IMR-90 (cell line): ENCODE measurements around the gene EDA. TPM values are rescaled to one million over a fixed set of nuclear protein-coding genes. Genes with fewer than 3 reads are reported as not detected.

Experiments
- ATAC-seq: fragments of 200-7000 bp; cut with Tn5 transposase; 2 replicates; pipeline ENCODE4 v1.9.1; 2020; ENCODE audit warnings: low read depth, mild to moderate bottlenecking, moderate library complexity
- BruUV-seq: library from RNA; stranded (reverse); fragments of 400-500 nt; replicated peaks from 2 replicates; lab custom pipeline; 2021; lab: Mats Ljungman, UMichigan
- CTCF ChIA-PET: fragments of 300-600 bp; formaldehyde crosslinking; extraction: SDS; loops from one replicate; lab custom pipeline; 2021; ENCODE audit warnings: antibody characterized with exemption; lab: Yijun Ruan, JAX
- POLR2A ChIA-PET: fragments of 300-600 bp; sonication (Branson Sonifier 250); formaldehyde crosslinking; loops from one replicate; lab custom pipeline; 2022; ENCODE audit warnings: antibody characterized with exemption; ENCODE audit not compliant: unreplicated experiment; lab: Charles Lee
- DNase-seq: peaks from one replicate; pipeline ENCODE4 v3.0.0; 2013
- H2AFZ ChIP-seq: replicated peaks from 2 replicates; pipeline ENCODE3; 2013; ENCODE audit warnings: low read length, mild to moderate bottlenecking; ENCODE audit not compliant: poor library complexity
- H2AK5ac ChIP-seq: 2 replicates; pipeline ENCODE4 v1.6.1; 2013; ENCODE audit warnings: low read depth, low read length, inconsistent platforms
- H2AK9ac ChIP-seq: replicated peaks from 2 replicates; pipeline ENCODE3; 2013; ENCODE audit warnings: mild to moderate bottlenecking, low read depth, low read length, moderate library complexity; ENCODE audit not compliant: poor library complexity
- H2BK120ac ChIP-seq: 2 replicates; pipeline ENCODE4 v1.6.1; 2013; ENCODE audit warnings: low read depth, low read length, inconsistent platforms
- H2BK15ac ChIP-seq: 3 replicates; pipeline ENCODE4 v1.6.1; 2013; ENCODE audit warnings: low read depth, low read length, inconsistent platforms
- H2BK20ac ChIP-seq: 2 replicates; pipeline ENCODE4 v1.6.1; 2013; ENCODE audit warnings: low read depth, mild to moderate bottlenecking, inconsistent platforms, low read length, moderate library complexity
- H2BK5ac ChIP-seq: 2 replicates; pipeline ENCODE4 v1.6.1; 2013; ENCODE audit warnings: mild to moderate bottlenecking, low read depth, low read length, inconsistent platforms; ENCODE audit not compliant: poor library complexity, severe bottlenecking
- H3K14ac ChIP-seq: replicated peaks from 2 replicates; pipeline ENCODE4 v1.6.1; 2013; ENCODE audit warnings: low read depth, low read length, inconsistent platforms
- H3K18ac ChIP-seq: 2 replicates; pipeline ENCODE4 v1.6.1; 2013; ENCODE audit warnings: low read depth, low read length, control low read depth
- H3K23ac ChIP-seq: 2 replicates; pipeline ENCODE4 v1.6.1; 2013; ENCODE audit warnings: low read depth, low read length, inconsistent platforms
- H3K27ac ChIP-seq: 2 replicates; pipeline ENCODE4 v1.5.1; 2013; ENCODE audit warnings: mild to moderate bottlenecking, control low read depth, low read length; ENCODE audit not compliant: insufficient read depth
- H3K27me3 ChIP-seq: 2 replicates; pipeline ENCODE4 v1.6.1; 2013; ENCODE audit warnings: low read length; ENCODE audit not compliant: control insufficient read depth, insufficient read depth
- H3K36me3 ChIP-seq: 2 replicates; pipeline ENCODE4 v1.6.1; 2013; ENCODE audit warnings: low read length, mixed read lengths; ENCODE audit not compliant: control insufficient read depth, insufficient read depth
- H3K4ac ChIP-seq: 2 replicates; pipeline ENCODE4 v1.6.1; 2013; ENCODE audit warnings: low read depth, low read length, inconsistent platforms
- H3K4me1 ChIP-seq: 2 replicates; pipeline ENCODE4 v1.6.1; 2013; ENCODE audit warnings: low read length, mixed read lengths; ENCODE audit not compliant: control insufficient read depth, insufficient read depth
- H3K4me2 ChIP-seq: 2 replicates; pipeline ENCODE4 v1.6.1; 2013; ENCODE audit warnings: low read depth, mild to moderate bottlenecking, control low read depth, low read length, moderate library complexity
- H3K4me3 ChIP-seq: 2 replicates; pipeline ENCODE4 v1.5.1; 2013; ENCODE audit warnings: low read depth, mild to moderate bottlenecking, control low read depth, low read length, moderate library complexity; ENCODE audit not compliant: insufficient read depth
- H3K56ac ChIP-seq: 2 replicates; pipeline ENCODE4 v1.6.1; 2013; ENCODE audit warnings: low read length, inconsistent platforms; ENCODE audit not compliant: insufficient read depth; ENCODE audit errors: extremely low read depth
- H3K79me1 ChIP-seq, 2 experiments: 2 replicates each; pipeline ENCODE4 v1.6.1; 2013; ENCODE audit warnings: low read length in 2 of 2, inconsistent platforms in 1 of 2, low read depth in 1 of 2
- H3K9ac ChIP-seq: 2 replicates; pipeline ENCODE4 v1.6.1; 2013; ENCODE audit warnings: low read depth, low read length, control low read depth
- H3K9me1 ChIP-seq: 2 replicates; pipeline ENCODE4 v1.6.1; 2013; ENCODE audit warnings: low read length, inconsistent platforms; ENCODE audit not compliant: insufficient read depth
- H3K9me3 ChIP-seq: 2 replicates; pipeline ENCODE4 v1.6.1; 2013; ENCODE audit warnings: low read length; ENCODE audit not compliant: control insufficient read depth, insufficient read depth
- H4K20me1 ChIP-seq: 2 replicates; pipeline ENCODE4 v1.6.1; 2013; ENCODE audit warnings: low read length, inconsistent platforms; ENCODE audit not compliant: insufficient read depth
- H4K5ac ChIP-seq: 2 replicates; pipeline ENCODE4 v1.6.1; 2013; ENCODE audit warnings: mild to moderate bottlenecking, low read depth, low read length, control low read depth
- H4K8ac ChIP-seq, 2 experiments: 2 replicates each; pipeline ENCODE4 v1.6.1; 2013; ENCODE audit warnings: low read depth in 2 of 2, low read length in 2 of 2, control low read depth in 1 of 2, inconsistent platforms in 1 of 2
- H4K91ac ChIP-seq: 2 replicates; pipeline ENCODE4 v1.6.1; 2013; ENCODE audit warnings: low read depth, low read length, inconsistent platforms; ENCODE audit not compliant: insufficient read depth
- BHLHE40 ChIP-seq: fragments of 150-350 bp; IDR thresholded peaks from 2 replicates; pipeline ENCODE4 v1.6.1; 2016; ENCODE audit warnings: mild to moderate bottlenecking, low read depth, low read length
- CEBPB ChIP-seq: IDR thresholded peaks from 2 replicates; pipeline ENCODE4 v1.6.1; 2012; ENCODE audit warnings: low read depth, low read length, improper control_type of control experiment
- CHD1 ChIP-seq: IDR thresholded peaks from 2 replicates; pipeline ENCODE4 v1.6.1; 2012; ENCODE audit warnings: low read depth, low read length, improper control_type of control experiment
- FOS ChIP-seq: fragments of 150-350 bp; IDR thresholded peaks from 2 replicates; pipeline ENCODE4 v1.6.1; 2016; ENCODE audit warnings: low read depth, low read length
- MAFK ChIP-seq: IDR thresholded peaks from 2 replicates; pipeline ENCODE4 v1.6.1; 2012; ENCODE audit warnings: low read depth, low read length, improper control_type of control experiment
- MAZ ChIP-seq: IDR thresholded peaks from 2 replicates; pipeline ENCODE4 v1.6.1; 2012; ENCODE audit warnings: low read depth, mild to moderate bottlenecking, low read length, improper control_type of control experiment, moderate library complexity, borderline replicate concordance
- MXI1 ChIP-seq: IDR thresholded peaks from 2 replicates; pipeline ENCODE4 v1.6.1; 2012; ENCODE audit warnings: low read depth, mild to moderate bottlenecking, low read length, moderate library complexity, borderline replicate concordance
- NFE2L2 ChIP-seq: fragments of 150-350 bp; IDR thresholded peaks from 2 replicates; pipeline ENCODE4 v1.6.1; 2016; ENCODE audit warnings: low read depth, mild to moderate bottlenecking, low read length
- POLR2A ChIP-seq: IDR thresholded peaks from 2 replicates; pipeline ENCODE4 v1.6.1; 2012; ENCODE audit warnings: mild to moderate bottlenecking, low read depth, low read length
- RAD21 ChIP-seq: IDR thresholded peaks from 2 replicates; pipeline ENCODE4 v1.6.1; 2012; ENCODE audit warnings: low read length, improper control_type of control experiment
- RCOR1 ChIP-seq: IDR thresholded peaks from 2 replicates; pipeline ENCODE4 v1.6.1; 2012; ENCODE audit warnings: mild to moderate bottlenecking, low read length, improper control_type of control experiment; ENCODE audit not compliant: insufficient replicate concordance
- RFX5 ChIP-seq: IDR thresholded peaks from 2 replicates; pipeline ENCODE4 v1.8.0; 2012; ENCODE audit warnings: low read depth, mild to moderate bottlenecking, low read length, moderate library complexity
- SMC3 ChIP-seq: fragments of 150-350 bp; IDR thresholded peaks from 2 replicates; pipeline ENCODE4 v1.6.1; 2016; ENCODE audit warnings: low read depth, mild to moderate bottlenecking, antibody characterized with exemption, low read length, moderate library complexity
- WGBS, 2 experiments: methylation state at CpG; one replicate each; pipeline versions ENCODE4 v1.1.5 to v1.1.7; 2013; ENCODE audit warnings: missing lambda C conversion rate in 2 of 2; ENCODE audit not compliant: insufficient read length in 1 of 2; ENCODE audit errors: extremely low coverage in 2 of 2; 5-methylcytosine and 5-hydroxymethylcytosine counted together
- dilution Hi-C: fragments of 300-500 bp; cut with HindIII; formaldehyde crosslinking; loops from one replicate; pipeline ENCODE4 v1.14.3; 2018; ENCODE audit warnings: low sequenced_read_pairs; ENCODE audit not compliant: unreplicated experiment
- in situ Hi-C: fragments of 300-500 bp; cut with MboI; formaldehyde crosslinking; loops from 3 replicates; pipeline ENCODE4 v1.14.3; 2019; ENCODE audit warnings: low sequenced_read_pairs, inconsistent platforms, mixed read lengths
- intact Hi-C: fragments of 100-400 bp; cut with micrococcal nuclease; formaldehyde crosslinking; loops from 2 replicates; pipeline ENCODE4 v1.10.0; 2022
- polyA plus RNA-seq, 3 experiments: library from polyadenylated mRNA; depleted of rRNA; stranded (reverse); fragments of >200 nt; gene quantifications; 2 replicates each; pipeline ENCODE4 v1.2.3, GENCODE V29; 2012; ENCODE audit warnings: low replicate concordance in 1 of 3
- total RNA-seq: library from RNA; depleted of rRNA; stranded (reverse); fragments of >200 nt; gene quantifications from 2 replicates; pipeline ENCODE4 v1.2.3, GENCODE V29; 2012
- TF ChIP-seq, protein P1 (sequence below): fragments of 150-350 bp; IDR thresholded peaks from 2 replicates; pipeline ENCODE4 v1.6.1; 2016; ENCODE audit warnings: low read depth, mild to moderate bottlenecking, low read length, moderate library complexity, borderline replicate concordance
- TF ChIP-seq, protein P2 (sequence below): conservative IDR thresholded peaks from 2 replicates; pipeline ENCODE4 v1.5.1; 2012; ENCODE audit warnings: mild to moderate bottlenecking, low read depth, low read length, improper control_type of control experiment
- TF ChIP-seq, protein P3 (sequence below): fragments of 150-350 bp; IDR thresholded peaks from 2 replicates; pipeline ENCODE4 v1.6.1; 2017; ENCODE audit warnings: mild to moderate bottlenecking, antibody characterized with exemption, low read length, low read depth

The EDA gene
- total and polyA plus RNA-seq, 2 of the 4 experiments (the other 2 are of a cell fraction) = under 0.01 TPM; not detected in 1

DNA sequence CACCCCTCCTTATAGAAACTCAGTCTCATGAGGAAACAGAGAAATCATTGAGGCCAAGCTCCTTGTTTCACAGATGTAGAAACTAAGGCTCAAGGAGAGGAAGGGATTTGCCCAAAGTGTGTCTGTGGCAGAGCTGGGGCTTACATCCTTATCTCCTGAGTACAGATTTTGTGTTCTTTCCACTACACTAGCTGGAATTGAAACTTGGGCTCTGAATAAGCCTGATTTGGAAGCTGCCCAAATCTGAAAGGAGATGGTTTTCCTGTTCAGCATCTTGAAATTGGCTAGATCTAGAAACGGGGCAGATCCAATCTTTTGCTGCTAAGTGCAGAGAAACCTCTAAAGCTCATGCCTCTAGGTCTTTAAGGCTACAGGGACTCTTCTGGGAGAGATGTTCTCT lies 409.6 kb downstream of the EDA start:
- in situ Hi-C loops (no loop called here), intact Hi-C loops (loop anchor here (5.0 kb wide), 1 partner anchor 598 kb away; no protein-coding TSS in a partner anchor), dilution Hi-C loops (no loop called here)
- no CpG with 5 or more reads among the region's 1 CpG for WGBS, 2 experiments
- Histone ChIP-seq H2AK9ac (no peak overlapping the region), H3K79me1 (no peaks in the 10 kb centered on the region), H3K4me2 (no peak overlapping the region), H3K4ac (no peak overlapping the region), H3K4me3 (no peak overlapping the region), H4K8ac (no peak overlapping the region), H3K18ac (no peak overlapping the region), H3K14ac (no peak overlapping the region), H3K56ac (no peak overlapping the region), H2AFZ (no peak overlapping the region), H3K9ac (no peak overlapping the region), H3K27ac (no peak overlapping the region), H2BK120ac (no peak overlapping the region), H2BK5ac (no peak overlapping the region), H2BK20ac (no peak overlapping the region), H2AK5ac (no peak overlapping the region), H3K4me1 (no peaks in the 10 kb centered on the region), H4K5ac (no peak overlapping the region), H2BK15ac (no peak overlapping the region), H3K9me1 (no peaks in the 10 kb centered on the region), H3K23ac (no peak overlapping the region), H3K27me3 (peaks cover 14% of the 10 kb centered on the region), H3K36me3 (no peaks in the 10 kb centered on the region), H3K9me3 (no peaks in the 10 kb centered on the region), H4K20me1 (no peaks in the 10 kb centered on the region; the same call in 1 of the 2 replicates), H4K91ac (no peak overlapping the region)
- no peak for TF ChIP-seq CEBPB
- no peak for TF ChIP-seq POLR2A
- no peak for TF ChIP-seq BHLHE40
- TF ChIP-seq MXI1 = no peak
- no peak for TF ChIP-seq RAD21
- TF ChIP-seq NFE2L2 = no peak
- no peak for TF ChIP-seq FOS
- no peak for TF ChIP-seq RCOR1
- TF ChIP-seq CHD1 = no peak
- TF ChIP-seq, protein P1, sequence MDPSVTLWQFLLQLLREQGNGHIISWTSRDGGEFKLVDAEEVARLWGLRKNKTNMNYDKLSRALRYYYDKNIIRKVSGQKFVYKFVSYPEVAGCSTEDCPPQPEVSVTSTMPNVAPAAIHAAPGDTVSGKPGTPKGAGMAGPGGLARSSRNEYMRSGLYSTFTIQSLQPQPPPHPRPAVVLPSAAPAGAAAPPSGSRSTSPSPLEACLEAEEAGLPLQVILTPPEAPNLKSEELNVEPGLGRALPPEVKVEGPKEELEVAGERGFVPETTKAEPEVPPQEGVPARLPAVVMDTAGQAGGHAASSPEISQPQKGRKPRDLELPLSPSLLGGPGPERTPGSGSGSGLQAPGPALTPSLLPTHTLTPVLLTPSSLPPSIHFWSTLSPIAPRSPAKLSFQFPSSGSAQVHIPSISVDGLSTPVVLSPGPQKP = no peak
- TF ChIP-seq SMC3 = no peak
- TF ChIP-seq MAFK = no peak
- TF ChIP-seq, protein P2, sequence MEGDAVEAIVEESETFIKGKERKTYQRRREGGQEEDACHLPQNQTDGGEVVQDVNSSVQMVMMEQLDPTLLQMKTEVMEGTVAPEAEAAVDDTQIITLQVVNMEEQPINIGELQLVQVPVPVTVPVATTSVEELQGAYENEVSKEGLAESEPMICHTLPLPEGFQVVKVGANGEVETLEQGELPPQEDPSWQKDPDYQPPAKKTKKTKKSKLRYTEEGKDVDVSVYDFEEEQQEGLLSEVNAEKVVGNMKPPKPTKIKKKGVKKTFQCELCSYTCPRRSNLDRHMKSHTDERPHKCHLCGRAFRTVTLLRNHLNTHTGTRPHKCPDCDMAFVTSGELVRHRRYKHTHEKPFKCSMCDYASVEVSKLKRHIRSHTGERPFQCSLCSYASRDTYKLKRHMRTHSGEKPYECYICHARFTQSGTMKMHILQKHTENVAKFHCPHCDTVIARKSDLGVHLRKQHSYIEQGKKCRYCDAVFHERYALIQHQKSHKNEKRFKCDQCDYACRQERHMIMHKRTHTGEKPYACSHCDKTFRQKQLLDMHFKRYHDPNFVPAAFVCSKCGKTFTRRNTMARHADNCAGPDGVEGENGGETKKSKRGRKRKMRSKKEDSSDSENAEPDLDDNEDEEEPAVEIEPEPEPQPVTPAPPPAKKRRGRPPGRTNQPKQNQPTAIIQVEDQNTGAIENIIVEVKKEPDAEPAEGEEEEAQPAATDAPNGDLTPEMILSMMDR = no peak
- TF ChIP-seq MAZ = no peak
- TF ChIP-seq, protein P3, sequence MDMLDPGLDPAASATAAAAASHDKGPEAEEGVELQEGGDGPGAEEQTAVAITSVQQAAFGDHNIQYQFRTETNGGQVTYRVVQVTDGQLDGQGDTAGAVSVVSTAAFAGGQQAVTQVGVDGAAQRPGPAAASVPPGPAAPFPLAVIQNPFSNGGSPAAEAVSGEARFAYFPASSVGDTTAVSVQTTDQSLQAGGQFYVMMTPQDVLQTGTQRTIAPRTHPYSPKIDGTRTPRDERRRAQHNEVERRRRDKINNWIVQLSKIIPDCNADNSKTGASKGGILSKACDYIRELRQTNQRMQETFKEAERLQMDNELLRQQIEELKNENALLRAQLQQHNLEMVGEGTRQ = no peak
- TF ChIP-seq RFX5 = no peak
- CTCF ChIA-PET = no interaction called here
- DNase-seq (peak; percentile 16), ATAC-seq (no peak)
- no TSS peak for BruUV-seq
- POLR2A ChIA-PET = no interaction called here
